Mucosa of gallbladder (tissue), 1 donor: ENCODE data around the gene SLC15A3. TPM values are rescaled to one million over a fixed set of nuclear protein-coding genes. Genes with fewer than 3 reads are reported as not detected.

Experiments used
- DNase-seq: peaks from one replicate; pipeline ENCODE4 v3.0.0-alpha.2; 2020; ENCODE audit warnings: low spot score
- total RNA-seq: library from RNA; stranded (reverse); gene quantifications from one replicate; pipeline ENCODE4 v1.2.1, GENCODE V29; 2021
- donor health status: DM: no; HTN: no; CAD: no.

SLC15A3 gene
- total RNA-seq, 1 donor from 2014 or later, result 23.2 TPM

- no peak for DNase-seq
Measured at GRCh38 chr11:60928563-60929001, 23.4 kb downstream of the SLC15A3 start.

GRCh38 chr11:60927600-60927999, 24.4 kb downstream of the SLC15A3 start:
- no peak for DNase-seq

GRCh38 chr11:60927061-60927592, 24.8 kb downstream of the SLC15A3 start:
- DNase-seq, result no peak

GRCh38 chr11:60926500-60926899, 25.5 kb downstream of the SLC15A3 start:
- no peak for DNase-seq

- DNase-seq, result no peak
Measured at GRCh38 chr11:60925868-60926267, 26.1 kb downstream of the SLC15A3 start.

GRCh38 chr11:60924906-60925853, 26.8 kb downstream of the SLC15A3 start:
- no peak for DNase-seq

GRCh38 chr11:60924110-60924905, 27.7 kb downstream of the SLC15A3 start, which contains the start of gene TMEM132A:
Gene TMEM132A, plus strand, starts transcription at chr11:60924460. Its CDS starts 174 bp downstream, at chr11:60924634.
- DNase-seq, result peak; percentile 68

GRCh38 chr11:60923800-60924109, 28.2 kb downstream of the SLC15A3 start:
- no peak for DNase-seq

GRCh38 chr11:60923326-60923725, 28.6 kb downstream of the SLC15A3 start:
- no peak for DNase-seq

- DNase-seq, result no peak
Measured at GRCh38 chr11:60922906-60923305, 29.1 kb downstream of the SLC15A3 start.

GRCh38 chr11:60921777-60922335, 30.1 kb downstream of the SLC15A3 start:
- DNase-seq, result no peak

- no peak for DNase-seq
Measured at GRCh38 chr11:60921259-60921658, 30.7 kb downstream of the SLC15A3 start.

- no peak for DNase-seq
Measured at GRCh38 chr11:60919956-60920355, 32.0 kb downstream of the SLC15A3 start.

- no peak for DNase-seq
Measured at GRCh38 chr11:60919320-60919719, 32.7 kb downstream of the SLC15A3 start.

- no peak for DNase-seq
Measured at GRCh38 chr11:60918939-60919265, 33.1 kb downstream of the SLC15A3 start.

- DNase-seq, result no peak
Measured at GRCh38 chr11:60918251-60918938, 33.6 kb downstream of the SLC15A3 start.

GRCh38 chr11:60917267-60917666, 34.7 kb downstream of the SLC15A3 start:
- no peak for DNase-seq

- DNase-seq, result no peak
Measured at GRCh38 chr11:60916669-60917206, 35.2 kb downstream of the SLC15A3 start.

- DNase-seq, result peak; percentile 54
Measured at GRCh38 chr11:60915248-60915914, 36.6 kb downstream of the SLC15A3 start.

- no peak for DNase-seq
Measured at GRCh38 chr11:60914633-60915247, 37.2 kb downstream of the SLC15A3 start.
